ENCODE data around the gene MCHR2.

DNA sequence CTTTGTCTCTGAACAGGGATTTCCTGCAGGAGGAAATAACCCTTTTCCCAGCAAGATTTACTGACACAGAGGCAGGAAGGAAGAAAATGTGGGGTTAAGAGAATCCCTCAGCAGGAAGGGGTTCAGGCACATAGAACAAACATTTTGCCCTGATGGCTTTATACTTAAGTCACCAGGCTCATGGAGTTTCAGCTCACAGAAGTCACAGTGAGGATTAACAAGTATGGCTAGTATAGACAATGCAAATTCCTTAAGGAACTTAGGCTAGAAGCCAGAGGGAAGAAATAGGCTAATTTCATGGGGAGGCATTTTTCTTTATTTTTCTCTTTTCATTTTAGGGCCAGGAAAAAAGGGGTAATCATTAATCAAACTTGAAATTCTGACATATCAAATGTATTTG, 50.2 kb downstream of the MCHR2 start:
- TF ChIP-seq CTCF (optimal IDR thresholded peaks at IDR 0.05 in 1 of 3, IDR thresholded peaks at IDR 0.05 in 1 of 3, conservative IDR thresholded peaks at IDR 0.05 in 1 of 3; ENCODE audit: extremely low read depth in 1 of 3, insufficient read depth in 2 of 3, low read length in 3 of 3) (no peak), EZH2 (IDR thresholded peaks at IDR 0.05; ENCODE audit: low read length) (no peak)

Measured in keratinocyte (primary cell).